PC-3 (cell line): ENCODE data around the gene ANKRD11. TPM values are rescaled to one million over a fixed set of nuclear protein-coding genes. Genes with fewer than 3 reads are reported as not detected.
A peak's percentile ranks its signal among the peaks of the same experiment; 100 is the strongest.

Experiments
- ATAC-seq: fragments of 200-7000 bp; cut with Tn5 transposase; 2 replicates; pipeline ENCODE4 v1.9.1; 2020; ENCODE audit warnings: mild to moderate bottlenecking, moderate library complexity
- BruUV-seq: library from RNA; stranded (reverse); fragments of 400-500 nt; replicated peaks from 2 replicates; lab custom pipeline; 2021; lab: Mats Ljungman, UMichigan
- CTCF ChIA-PET: fragments of 300-600 bp; sonication (Branson Sonifier 250); formaldehyde crosslinking; loops from one replicate; lab custom pipeline; 2022; ENCODE audit warnings: antibody characterized with exemption; lab: Charles Lee
- POLR2A ChIA-PET: fragments of 300-600 bp; sonication (Branson Sonifier 250); formaldehyde crosslinking; loops from one replicate; lab custom pipeline; 2022; ENCODE audit warnings: antibody characterized with exemption; ENCODE audit not compliant: unreplicated experiment; lab: Charles Lee
- DNase-seq: peaks from one replicate; pipeline ENCODE4 v3.0.0-alpha.2; 2015
- H2AFZ ChIP-seq: fragments of 300-600 bp; sonication (generic); 2 replicates; pipeline ENCODE4 v1.6.0; 2016; ENCODE audit warnings: antibody characterized with exemption, low read length
- H3F3A ChIP-seq: fragments of 300-600 bp; sonication (generic); one replicate; pipeline ENCODE4 v1.6.0; 2017; ENCODE audit warnings: antibody characterized with exemption, low read length, control low read depth, mild to moderate bottlenecking; ENCODE audit not compliant: unreplicated experiment
- H3K27ac ChIP-seq: fragments of 300-600 bp; sonication (generic); 2 replicates; pipeline ENCODE4 v1.5.1; 2016; ENCODE audit warnings: mild to moderate bottlenecking, low read length
- H3K27me3 ChIP-seq: fragments of 300-600 bp; sonication (generic); 2 replicates; pipeline ENCODE4 v1.6.1; 2016; ENCODE audit warnings: low read length, mixed read lengths
- H3K36me3 ChIP-seq: fragments of 300-600 bp; sonication (generic); 2 replicates; pipeline ENCODE4 v1.6.1; 2016; ENCODE audit warnings: low read depth, mixed run types, low read length, mixed read lengths
- H3K4me1 ChIP-seq: fragments of 300-600 bp; sonication (generic); 2 replicates; pipeline ENCODE4 v1.5.1; 2016; ENCODE audit warnings: low read length; ENCODE audit not compliant: insufficient read depth
- H3K4me2 ChIP-seq: fragments of 300-600 bp; sonication (generic); 2 replicates; pipeline ENCODE4 v1.6.0; 2016; ENCODE audit warnings: low read length
- H3K4me3 ChIP-seq: fragments of 300-600 bp; sonication (generic); 2 replicates; pipeline ENCODE4 v1.5.1; 2016; ENCODE audit warnings: mild to moderate bottlenecking, low read length, mixed read lengths
- H3K79me2 ChIP-seq: fragments of 300-600 bp; sonication (generic); 2 replicates; pipeline ENCODE4 v1.6.1; 2017; ENCODE audit warnings: low read length, mixed read lengths
- H3K9ac ChIP-seq: fragments of 300-600 bp; sonication (generic); 2 replicates; pipeline ENCODE4 v1.6.0; 2016; ENCODE audit warnings: mild to moderate bottlenecking, low read length
- H3K9me2 ChIP-seq: fragments of 300-600 bp; sonication (generic); replicated peaks from 2 replicates; pipeline ENCODE4 v1.6.1; 2016; ENCODE audit warnings: mixed run types, low read length, mixed read lengths
- H3K9me3 ChIP-seq: fragments of 300-600 bp; sonication (generic); 2 replicates; pipeline ENCODE4 v1.6.1; 2016; ENCODE audit warnings: low read length, mixed read lengths
- H4K20me1 ChIP-seq: fragments of 300-600 bp; sonication (generic); 2 replicates; pipeline ENCODE4 v1.6.1; 2016; ENCODE audit warnings: low read length, mixed read lengths
- CTCF ChIP-seq: fragments of 300-600 bp; sonication (generic); conservative IDR thresholded peaks from 2 replicates; pipeline ENCODE4 v1.5.1; 2017; ENCODE audit warnings: antibody characterized with exemption, low read depth, mild to moderate bottlenecking, low read length
- EZH2 ChIP-seq: fragments of 300-600 bp; sonication (generic); IDR thresholded peaks from one replicate; pipeline ENCODE4 v1.6.1; 2017; ENCODE audit warnings: antibody characterized with exemption, mild to moderate bottlenecking, low read length; ENCODE audit not compliant: unreplicated experiment
- EZH2phosphoT487 ChIP-seq: fragments of 300-600 bp; sonication (generic); IDR thresholded peaks from 2 replicates; pipeline ENCODE4 v1.6.1; 2018; ENCODE audit warnings: mild to moderate bottlenecking, antibody characterized with exemption, low read length, borderline replicate concordance
- intact Hi-C: fragments of 100-400 bp; cut with micrococcal nuclease; formaldehyde crosslinking; loops from 2 replicates; pipeline ENCODE4 v1.9.0; 2023
- total RNA-seq: library from RNA; depleted of rRNA; stranded (reverse); fragments of >200 nt; gene quantifications from 2 replicates; pipeline ENCODE4 v1.2.3, GENCODE V29; 2014

Gene ANKRD11
- total RNA-seq, 1 experiment from 2014 or later, result 65.0 TPM

- intact Hi-C loops, result no loop called here
- H2AFZ ChIP-seq, result no peak overlapping the region
- no peaks in the 10 kb centered on the region for H3F3A ChIP-seq
- no peaks in the 10 kb centered on the region for H3K4me1 ChIP-seq
- no peaks in the 10 kb centered on the region for H3K9me2 ChIP-seq
- DNase-seq, result no peak
- no peak overlapping the region for H3K4me2 ChIP-seq
- H3K4me3 ChIP-seq, result no peak overlapping the region
- H3K9me3 ChIP-seq, result no peaks in the 10 kb centered on the region
- ChIA-PET POLR2A (no interaction called here), CTCF (no interaction called here)
- ATAC-seq, result no peak
- H4K20me1 ChIP-seq, result no peaks in the 10 kb centered on the region
- no peak overlapping the region for H3K27ac ChIP-seq
- no TSS peak for BruUV-seq
- H3K79me2 ChIP-seq, result peaks cover 14% of the 10 kb centered on the region
- TF ChIP-seq EZH2 (no peak), EZH2phosphoT487 (no peak), CTCF (no peak)
- peaks cover 16% of the 10 kb centered on the region; the same call in 1 of the 2 replicates for H3K36me3 ChIP-seq
- H3K27me3 ChIP-seq, result no peaks in the 10 kb centered on the region
- H3K9ac ChIP-seq, result no peak overlapping the region
Measured at GRCh38 chr16:89290472-89290871, 199.9 kb downstream of the ANKRD11 start.

GRCh38 chr16:89289428-89290395 lies 200.6 kb downstream of the ANKRD11 start:
- DNase-seq, result peak; percentile 71
- H3K79me2 ChIP-seq, result 0 out of 2 replicates have a peak, but pooled peaks cover 7% of the 10 kb centered on the region

More at GRCh38 chr16:89289428-89290395, 200.6 kb downstream of the ANKRD11 start:
- no peak overlapping the region for H3K4me2 ChIP-seq
- H4K20me1 ChIP-seq, result no peaks in the 10 kb centered on the region
- TF ChIP-seq EZH2phosphoT487 (no peak), CTCF (peak; percentile 82)
- H3K4me3 ChIP-seq, result no peak overlapping the region
- H3K27ac ChIP-seq, result no peak overlapping the region
- peaks cover 16% of the 10 kb centered on the region; the same call in 1 of the 2 replicates for H3K36me3 ChIP-seq
- no peak overlapping the region for H2AFZ ChIP-seq
- H3K4me1 ChIP-seq, result no peaks in the 10 kb centered on the region
- intact Hi-C loops, result no loop called here
- no peaks in the 10 kb centered on the region for H3F3A ChIP-seq
- no peaks in the 10 kb centered on the region for H3K9me3 ChIP-seq
- ChIA-PET POLR2A (no interaction called here), CTCF (interaction anchor here (0.6 to 1.0 kb wide), 2 partner anchors 42 to 76 kb away, joined by 3 to 4 read pairs; no protein-coding TSS in a partner anchor)
- H3K9ac ChIP-seq, result no peak overlapping the region
- ATAC-seq, result peak; percentile 94
- no TSS peak for BruUV-seq
- H3K9me2 ChIP-seq, result no peaks in the 10 kb centered on the region
- H3K27me3 ChIP-seq, result no peaks in the 10 kb centered on the region
